Astrocyte of the spinal cord (primary cell): ENCODE data around the gene EFR3B.
A peak's percentile ranks its signal among the peaks of the same experiment; 100 is the strongest.

Experiments
- DNase-seq: peaks from one replicate; pipeline ENCODE4 v3.0.0; 2011; ENCODE audit warnings: low read depth, low spot score
- H3K4me3 ChIP-seq: 2 replicates; pipeline ENCODE4 v1.5.1; 2011; ENCODE audit warnings: low read depth, mild to moderate bottlenecking, low read length, moderate library complexity
- in situ Hi-C: cut with HindIII; loops from 2 replicates; pipeline ENCODE4 v1.10.0; 2017; ENCODE audit warnings: low sequenced_read_pairs
- TF ChIP-seq, protein P1 (sequence below): IDR thresholded peaks from 2 replicates; pipeline ENCODE4 v1.5.1; 2012; ENCODE audit warnings: low read depth, mild to moderate bottlenecking, low read length, inconsistent platforms

Gene EFR3B

DNA sequence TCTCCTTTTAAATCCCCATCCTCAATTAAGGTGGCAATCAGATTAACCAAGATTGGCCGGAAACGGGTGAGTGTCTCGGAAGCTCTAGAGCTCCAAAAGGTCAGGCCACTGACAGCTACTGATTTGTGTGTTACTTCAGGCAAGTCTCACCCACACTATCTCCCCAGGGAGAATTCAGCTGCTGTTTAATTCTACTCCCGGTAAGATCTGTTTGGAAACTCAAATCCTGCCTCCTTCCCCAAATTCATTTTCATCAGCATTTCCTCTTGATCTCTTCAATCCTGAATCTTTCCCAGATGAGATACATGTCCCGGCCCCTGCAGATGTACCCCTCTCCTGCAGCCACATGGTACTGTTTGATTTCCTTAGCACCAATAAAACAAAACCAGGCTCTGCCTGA lies 34.9 kb downstream of the EFR3B start:
- no peak for DNase-seq
- in situ Hi-C loops, result no loop called here
- no peak overlapping the region for H3K4me3 ChIP-seq
- TF ChIP-seq, protein P1, sequence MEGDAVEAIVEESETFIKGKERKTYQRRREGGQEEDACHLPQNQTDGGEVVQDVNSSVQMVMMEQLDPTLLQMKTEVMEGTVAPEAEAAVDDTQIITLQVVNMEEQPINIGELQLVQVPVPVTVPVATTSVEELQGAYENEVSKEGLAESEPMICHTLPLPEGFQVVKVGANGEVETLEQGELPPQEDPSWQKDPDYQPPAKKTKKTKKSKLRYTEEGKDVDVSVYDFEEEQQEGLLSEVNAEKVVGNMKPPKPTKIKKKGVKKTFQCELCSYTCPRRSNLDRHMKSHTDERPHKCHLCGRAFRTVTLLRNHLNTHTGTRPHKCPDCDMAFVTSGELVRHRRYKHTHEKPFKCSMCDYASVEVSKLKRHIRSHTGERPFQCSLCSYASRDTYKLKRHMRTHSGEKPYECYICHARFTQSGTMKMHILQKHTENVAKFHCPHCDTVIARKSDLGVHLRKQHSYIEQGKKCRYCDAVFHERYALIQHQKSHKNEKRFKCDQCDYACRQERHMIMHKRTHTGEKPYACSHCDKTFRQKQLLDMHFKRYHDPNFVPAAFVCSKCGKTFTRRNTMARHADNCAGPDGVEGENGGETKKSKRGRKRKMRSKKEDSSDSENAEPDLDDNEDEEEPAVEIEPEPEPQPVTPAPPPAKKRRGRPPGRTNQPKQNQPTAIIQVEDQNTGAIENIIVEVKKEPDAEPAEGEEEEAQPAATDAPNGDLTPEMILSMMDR, result no peak

DNA sequence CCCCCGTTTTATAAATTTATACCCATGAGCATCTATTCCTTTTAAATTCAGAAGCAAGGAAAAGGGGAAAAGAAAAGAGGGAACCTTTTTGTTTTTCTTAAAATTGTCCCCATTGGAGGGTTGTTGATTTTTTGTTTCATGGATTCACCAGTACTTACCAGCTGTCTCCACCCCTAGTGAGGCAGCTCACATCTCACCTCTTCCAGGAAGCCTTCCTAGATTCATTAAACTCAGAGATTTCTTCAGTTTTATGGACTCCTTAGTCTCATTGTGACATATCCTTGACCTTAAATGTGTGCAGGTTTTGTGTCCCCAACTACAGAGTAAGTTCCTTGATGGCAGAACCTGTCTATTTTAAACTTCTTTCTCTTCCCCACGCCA lies 35.9 kb downstream of the EFR3B start:
- TF ChIP-seq, protein P1, result no peak
- no peak for DNase-seq
- no peak overlapping the region for H3K4me3 ChIP-seq
- in situ Hi-C loops, result no loop called here

DNA sequence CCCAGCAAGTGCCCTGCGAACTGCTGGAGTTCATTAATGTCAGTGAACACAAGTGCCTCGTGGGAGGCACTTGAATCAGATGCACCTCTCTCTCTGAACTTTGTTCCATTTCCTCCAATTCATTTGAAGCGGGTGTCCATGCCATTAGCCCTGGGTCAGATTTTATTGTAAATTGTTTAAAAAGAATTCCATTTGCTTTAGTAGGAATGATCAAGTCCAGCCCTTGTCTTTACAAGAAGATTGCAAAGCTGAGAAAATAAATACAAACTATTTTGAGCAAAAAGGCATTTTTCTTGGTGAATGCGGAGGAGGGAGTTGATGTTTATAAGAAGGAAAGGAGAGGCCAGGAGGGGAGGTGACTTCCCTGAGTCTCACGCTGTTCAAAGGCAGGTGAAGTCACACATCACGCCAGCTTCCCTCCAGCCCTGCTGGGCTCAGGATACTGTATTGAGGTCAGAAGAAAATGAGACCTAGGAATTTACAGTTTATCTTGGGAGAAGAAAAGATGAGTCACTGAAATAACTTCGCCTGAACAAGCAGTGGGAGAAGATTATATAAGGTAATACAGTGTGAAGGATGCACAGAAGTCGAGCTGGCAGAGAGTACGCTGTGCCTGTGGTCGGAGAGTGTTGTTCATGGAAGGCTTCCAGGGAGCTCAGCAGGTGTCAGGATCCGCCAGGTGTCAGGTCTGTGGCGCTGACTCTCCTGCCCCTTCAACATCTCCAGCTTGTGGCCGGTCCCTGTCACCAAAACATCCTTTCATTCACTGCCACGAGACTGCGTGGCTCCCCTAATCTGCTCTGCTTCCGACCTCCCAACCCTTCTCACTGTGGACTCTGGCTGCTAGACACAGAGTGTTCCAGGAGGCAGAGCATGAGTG lies 36.5 kb downstream of the EFR3B start:
- DNase-seq, result peak; percentile 89
- H3K4me3 ChIP-seq, result no peak overlapping the region
- in situ Hi-C loops, result no loop called here
- TF ChIP-seq, protein P1, result no peak

DNA sequence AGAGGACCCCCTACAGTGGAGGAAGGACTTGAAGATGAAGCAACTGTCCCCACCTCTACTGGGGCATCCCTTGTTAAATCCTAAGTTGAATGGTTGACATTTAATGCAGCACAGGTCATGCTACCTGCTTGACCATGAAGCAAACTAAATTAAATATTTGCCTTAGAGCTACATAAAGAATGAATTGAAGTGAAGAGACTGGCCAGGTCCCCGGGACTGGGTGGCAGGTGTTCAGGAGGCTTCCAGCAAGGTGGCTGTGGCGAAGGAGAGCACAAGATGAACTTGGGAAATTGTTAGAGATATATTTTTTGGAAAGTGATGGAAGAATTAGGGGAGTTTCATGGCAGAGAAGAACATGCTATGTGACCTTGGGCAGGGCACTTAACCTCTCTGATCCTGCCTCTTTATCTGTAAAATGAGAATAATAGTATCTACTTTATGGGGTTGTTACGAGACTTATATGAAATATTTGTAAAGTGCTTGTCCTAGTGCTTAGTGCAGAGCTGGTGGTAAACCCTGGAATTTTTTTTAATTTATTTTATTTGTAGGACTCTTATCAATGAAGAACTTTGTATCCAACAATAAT lies 37.3 kb downstream of the EFR3B start:
- no peak for DNase-seq
- no peak overlapping the region for H3K4me3 ChIP-seq
- TF ChIP-seq, protein P1, result no peak
- in situ Hi-C loops, result no loop called here

DNA sequence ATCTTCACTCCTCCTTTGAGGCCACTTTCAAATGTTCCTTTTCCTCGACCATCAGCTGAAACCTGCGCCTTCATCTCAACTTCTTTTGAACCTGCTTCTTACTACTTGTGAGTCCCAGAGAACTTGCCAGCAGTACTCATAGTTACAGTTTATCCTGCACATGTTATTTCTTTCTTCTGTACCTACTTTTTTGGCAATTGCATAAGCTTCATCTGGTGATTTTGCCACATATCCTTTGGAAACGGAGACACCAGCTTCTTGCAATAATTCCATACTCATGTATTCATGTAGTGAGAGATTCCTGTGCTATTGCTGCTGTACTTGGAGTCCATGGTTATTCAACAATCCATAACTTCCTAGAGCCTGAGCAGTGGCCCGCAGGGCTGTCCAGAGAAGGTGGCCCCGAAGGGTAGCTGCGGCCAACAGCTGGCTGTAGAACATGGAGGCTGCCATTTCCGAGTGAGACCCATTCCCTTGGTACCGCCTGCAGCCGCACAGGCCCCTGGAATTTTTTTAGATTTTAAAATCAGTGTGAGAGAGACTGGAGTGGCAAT lies 39.4 kb downstream of the EFR3B start:
- TF ChIP-seq, protein P1, result no peak
- in situ Hi-C loops, result no loop called here
- no peak for DNase-seq
- no peak overlapping the region for H3K4me3 ChIP-seq

DNA sequence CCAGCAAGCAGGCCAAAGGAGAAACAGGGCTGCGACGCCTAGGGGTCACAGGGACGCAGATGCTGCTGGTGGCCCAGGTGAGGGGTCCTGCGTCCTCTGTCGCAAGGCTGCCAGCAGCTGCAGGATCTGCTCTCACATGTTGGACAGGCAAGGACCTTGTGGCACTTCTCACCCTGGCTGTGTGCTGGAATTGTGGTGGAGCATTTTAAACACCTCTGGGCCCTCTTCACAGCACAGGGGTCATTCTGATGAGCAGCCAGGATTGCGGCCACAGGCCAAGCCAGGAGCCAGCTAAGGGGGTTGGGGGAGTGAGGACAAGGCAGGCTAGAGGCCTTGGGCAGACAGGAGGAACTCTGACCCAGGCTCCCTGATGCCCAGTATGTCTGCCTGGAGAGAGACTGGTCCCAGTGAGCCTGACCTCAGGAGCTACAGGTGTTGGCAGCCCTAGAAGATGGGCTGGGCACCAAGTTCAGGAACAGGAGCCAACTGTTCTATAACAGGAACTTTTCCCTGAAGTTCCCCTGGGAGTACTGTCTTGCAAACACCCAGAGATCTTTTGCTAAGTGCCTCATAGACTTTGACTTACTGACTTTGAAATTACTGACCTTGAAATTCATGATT lies 40.2 kb downstream of the EFR3B start:
- in situ Hi-C loops, result no loop called here
- no peak for DNase-seq
- no peak overlapping the region for H3K4me3 ChIP-seq
- TF ChIP-seq, protein P1, result no peak
